Measurements from ENCODE around the gene CDKN1C.

Gene CDKN1C

DNA sequence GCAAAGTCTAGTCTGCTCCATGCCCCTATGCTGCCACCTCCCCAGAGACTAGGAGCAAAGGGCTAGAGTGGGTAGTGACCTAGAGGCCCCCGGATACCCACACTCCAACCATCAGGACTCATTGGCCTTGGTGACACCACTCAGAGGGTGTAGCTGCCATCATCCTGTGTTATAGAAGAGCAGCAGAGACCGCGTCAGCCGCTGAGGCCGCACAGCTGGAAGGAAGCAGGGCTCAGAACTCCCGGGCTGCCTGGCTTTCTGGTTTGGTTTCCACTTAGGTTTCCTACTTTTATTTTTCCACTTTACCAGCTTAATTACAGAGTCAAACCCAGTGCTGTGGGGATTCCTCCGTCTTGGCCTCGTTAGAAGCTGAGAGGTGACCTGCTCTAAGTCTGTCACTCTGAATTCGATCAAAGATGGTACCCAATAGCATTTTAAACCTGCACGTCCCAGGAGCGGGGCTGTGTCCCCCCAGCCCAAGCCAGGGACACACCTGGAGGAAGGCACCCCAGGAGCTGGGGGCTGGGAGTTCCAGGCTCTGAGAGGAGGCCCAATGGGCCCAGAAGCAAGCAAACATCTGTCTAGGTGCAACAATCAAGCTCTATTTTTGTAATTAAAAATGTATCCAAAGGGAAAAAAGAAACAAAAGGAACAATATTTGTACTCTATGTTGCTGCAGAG lies 2.1 kb upstream of the CDKN1C start:
- no peak overlapping the region for H3K4me3 ChIP-seq
- no peak for TF ChIP-seq CTCF (IDR thresholded peaks at IDR 0.05)
- H3K27ac ChIP-seq: peak overlapping the region in 1 of 2 donors; percentile 31
- no peak for DNase-seq (ENCODE audit: low spot score)

DNA sequence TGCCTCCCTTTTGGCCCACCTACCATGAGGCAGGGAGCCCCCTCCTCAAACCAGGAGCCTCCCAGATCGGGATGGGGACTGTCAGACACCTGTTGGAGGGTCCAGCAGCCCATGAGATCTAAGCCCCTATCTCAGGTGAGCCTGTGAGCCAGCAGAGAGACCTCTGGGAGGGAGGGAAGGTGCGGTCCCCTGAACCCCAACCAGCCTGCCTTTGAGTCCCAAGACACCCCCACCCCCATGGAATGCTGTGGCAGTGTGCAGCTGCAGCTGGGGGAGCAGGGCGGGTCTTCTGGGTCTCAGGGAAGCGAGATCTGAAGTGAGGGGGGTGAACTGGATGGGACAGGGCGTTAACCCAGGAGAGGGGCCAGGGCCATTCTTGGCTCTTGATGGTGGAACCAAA lies 1.4 kb upstream of the CDKN1C start:
- Histone ChIP-seq H3K4me3 (no peak overlapping the region), H3K27ac (peak overlapping the region in 1 of 2 donors; percentile 97)
- no peak for DNase-seq (ENCODE audit: low spot score)
- no peak for TF ChIP-seq CTCF (IDR thresholded peaks at IDR 0.05)

DNA sequence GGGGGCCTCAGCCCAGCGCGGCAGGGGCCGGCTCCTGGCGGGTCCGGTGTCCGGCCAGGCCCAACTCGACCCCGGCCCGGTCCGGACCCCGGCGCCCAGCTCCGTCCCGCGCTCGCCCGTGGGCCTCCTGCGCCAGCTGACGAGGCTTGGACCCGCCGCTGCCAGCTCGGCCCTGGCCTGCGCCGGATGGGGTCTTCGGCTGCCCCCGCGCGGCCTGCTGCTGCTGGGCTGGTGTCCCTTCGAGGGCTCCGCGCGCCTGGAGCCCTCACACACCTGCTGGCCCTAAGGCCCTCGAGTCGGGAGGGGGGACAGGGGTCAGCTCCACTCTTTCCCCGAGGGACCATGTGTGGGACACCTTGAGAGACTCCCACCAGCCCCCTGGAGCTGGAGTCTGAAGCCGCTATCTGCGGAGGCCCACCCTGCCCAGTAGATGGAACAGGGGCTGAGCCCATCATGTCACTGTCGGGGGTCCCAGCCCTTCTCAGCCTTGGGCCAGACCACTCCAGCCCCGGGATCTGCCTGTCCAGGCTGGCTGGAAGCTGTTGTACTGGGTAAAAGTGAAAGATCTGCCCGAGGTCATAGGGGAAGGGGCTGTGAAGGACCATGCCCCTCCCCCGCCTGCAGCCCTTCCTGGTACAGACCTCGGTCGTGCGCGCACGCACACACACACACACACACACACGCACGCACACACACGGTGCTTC lies 768 bp upstream of the CDKN1C start:
- no peak for TF ChIP-seq CTCF (IDR thresholded peaks at IDR 0.05)
- H3K4me3 ChIP-seq: peak overlapping the region; percentile 99
- no peak for DNase-seq (ENCODE audit: low spot score)
- peak overlapping the region; percentile 69 to 97 for H3K27ac ChIP-seq

DNA sequence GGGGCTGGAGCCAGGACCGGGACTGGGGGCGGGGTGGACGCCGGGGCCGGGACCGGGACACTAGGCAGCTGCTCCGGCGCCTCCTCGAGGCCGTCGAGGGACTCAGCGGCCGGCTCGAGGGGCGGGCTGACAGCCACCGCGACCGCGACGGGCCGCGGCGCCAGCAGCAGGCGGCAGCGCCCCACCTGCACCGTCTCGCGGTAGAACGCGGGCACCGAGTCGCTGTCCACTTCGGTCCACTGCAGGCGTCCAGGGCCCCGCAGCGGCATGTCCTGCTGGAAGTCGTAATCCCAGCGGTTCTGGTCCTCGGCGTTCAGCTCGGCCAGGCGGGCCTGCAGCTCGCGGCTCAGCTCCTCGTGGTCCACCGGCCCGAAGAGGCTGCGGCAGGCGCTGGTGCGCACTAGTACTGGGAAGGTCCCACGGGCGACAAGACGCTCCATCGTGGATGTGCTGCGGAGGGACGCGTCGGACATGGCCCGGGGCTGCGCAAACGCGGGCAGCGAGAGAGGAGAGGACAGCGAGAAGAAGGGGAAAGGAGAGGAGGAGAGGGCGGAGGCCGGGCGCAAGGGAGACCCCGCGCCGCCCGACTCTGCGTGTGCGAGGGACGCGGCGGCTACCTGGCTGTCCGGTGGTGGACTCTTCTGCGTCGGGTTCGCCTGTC lies 428 bp downstream of the CDKN1C start:
- Histone ChIP-seq H3K4me3 (peak overlapping the region; percentile 99), H3K27ac (peak overlapping the region; percentile 73 to 97)
- no peak for DNase-seq (ENCODE audit: low spot score)
- no peak for TF ChIP-seq CTCF (IDR thresholded peaks at IDR 0.05)

DNA sequence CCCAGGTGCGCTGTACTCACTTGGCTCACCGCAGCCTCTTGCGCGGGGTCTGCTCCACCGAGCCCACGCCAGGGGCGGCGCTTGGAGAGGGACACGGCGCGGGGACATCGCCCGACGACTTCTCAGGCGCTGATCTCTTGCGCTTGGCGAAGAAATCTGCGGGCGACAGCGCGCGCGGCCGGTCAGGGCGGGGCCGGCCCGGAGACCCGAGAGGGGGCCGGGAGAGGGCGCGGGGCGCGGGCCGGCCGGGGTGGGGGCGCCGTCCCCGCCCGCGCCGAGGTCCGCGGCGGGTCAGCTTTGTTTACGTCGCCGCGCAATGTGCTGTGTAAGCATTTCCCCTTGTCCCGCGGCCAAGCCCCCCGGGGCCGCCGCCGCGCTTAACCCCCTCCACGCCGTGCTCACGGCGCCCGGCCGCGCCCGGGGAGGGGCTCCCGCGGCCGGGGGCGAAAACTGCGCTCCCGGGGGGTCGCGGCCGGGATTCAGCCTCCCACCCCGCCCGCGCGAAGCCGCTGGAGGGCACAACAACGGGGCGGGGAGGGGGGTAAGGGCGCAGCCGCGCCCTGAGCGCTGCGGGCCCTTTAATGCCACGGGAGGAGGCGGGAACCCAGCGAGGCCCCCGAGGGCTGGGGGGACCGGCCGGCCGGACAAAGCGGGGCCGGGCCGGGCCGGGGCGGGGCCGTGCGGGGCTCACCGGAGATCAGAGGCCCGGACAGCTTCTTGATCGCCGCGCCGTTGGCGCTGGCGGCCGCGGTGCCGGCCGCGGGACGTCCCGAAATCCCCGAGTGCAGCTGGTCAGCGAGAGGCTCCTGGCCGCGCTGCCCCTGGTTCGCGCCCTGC lies 1.4 kb downstream of the CDKN1C start:
- TF ChIP-seq CTCF (IDR thresholded peaks at IDR 0.05): no peak
- H3K27ac ChIP-seq: peak overlapping the region; percentile 86 to 97
- H3K4me3 ChIP-seq: peak overlapping the region; percentile 99
- DNase-seq (ENCODE audit: low spot score): no peak

GRCh38 chr11:2883640-2883978 lies 2.0 kb downstream of the CDKN1C start:
- H3K27ac ChIP-seq: peak overlapping the region; percentile 86 to 97

More at GRCh38 chr11:2883640-2883978, 2.0 kb downstream of the CDKN1C start:
- no peak for DNase-seq (ENCODE audit: low spot score)
- peak overlapping the region; percentile 99 for H3K4me3 ChIP-seq
- no peak for TF ChIP-seq CTCF (IDR thresholded peaks at IDR 0.05)
